Stimulated activated CD8-positive, alpha-beta memory T cell treated with anti-CD3 and anti-CD28 coated beads, Interleukin-12 subunit alpha, Interleukin-12 subunit beta, amount 100 ng/mL, for 24 hours (primary cell): ENCODE data around the gene HDHD5.

Experiments used
- DNase-seq: peaks from one replicate; pipeline ENCODE4 v3.0.0-alpha.2; 2020; ENCODE audit errors: extremely low read depth

Gene HDHD5

DNA sequence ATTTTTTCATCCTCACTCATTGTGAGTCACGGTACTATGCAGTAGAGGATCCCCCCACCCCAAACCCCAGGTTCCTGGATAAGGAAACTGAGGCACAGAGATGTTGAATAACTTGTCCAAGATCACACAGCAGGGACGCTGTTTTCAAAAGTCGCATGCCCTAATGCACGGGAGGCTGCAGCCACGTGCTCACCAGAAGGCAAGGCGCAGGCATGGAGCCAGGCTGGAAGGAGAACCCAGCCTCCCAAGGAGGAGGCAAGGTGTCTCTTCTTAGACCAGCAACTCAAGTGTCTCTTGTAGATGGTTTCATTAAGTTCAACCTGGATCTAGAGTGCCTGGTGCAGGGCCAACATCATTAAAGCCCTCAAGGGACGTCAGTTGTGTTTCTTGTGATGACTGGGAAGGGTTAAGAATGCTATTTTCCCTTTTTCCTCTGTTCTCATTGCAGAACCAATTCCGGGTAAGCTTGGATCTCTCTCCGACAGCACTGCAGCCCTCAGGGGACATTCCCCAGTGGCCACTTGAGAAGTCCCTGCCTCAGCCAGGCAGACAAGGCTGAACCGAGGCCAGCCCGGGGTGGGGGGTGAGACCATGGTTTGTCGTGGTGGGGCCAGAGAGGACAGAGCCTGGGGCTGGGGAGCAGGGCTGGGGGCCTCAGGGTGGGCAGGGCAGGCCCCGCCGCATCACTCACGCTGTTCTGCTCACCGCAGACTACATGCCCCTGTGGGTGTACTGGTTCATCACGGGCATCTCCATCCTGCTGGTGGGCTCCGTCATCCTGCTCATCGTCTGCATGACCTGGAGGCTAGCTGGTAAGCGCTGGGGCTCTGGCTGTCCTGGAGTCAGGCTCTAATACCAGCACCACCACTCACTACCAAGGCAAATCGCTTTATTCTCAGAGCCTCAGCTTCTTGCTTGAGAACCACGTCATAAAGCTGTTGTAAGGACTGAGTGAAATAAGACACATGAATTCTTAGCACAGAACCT is 53.6 kb downstream of the HDHD5 start:
- no peak for DNase-seq

DNA sequence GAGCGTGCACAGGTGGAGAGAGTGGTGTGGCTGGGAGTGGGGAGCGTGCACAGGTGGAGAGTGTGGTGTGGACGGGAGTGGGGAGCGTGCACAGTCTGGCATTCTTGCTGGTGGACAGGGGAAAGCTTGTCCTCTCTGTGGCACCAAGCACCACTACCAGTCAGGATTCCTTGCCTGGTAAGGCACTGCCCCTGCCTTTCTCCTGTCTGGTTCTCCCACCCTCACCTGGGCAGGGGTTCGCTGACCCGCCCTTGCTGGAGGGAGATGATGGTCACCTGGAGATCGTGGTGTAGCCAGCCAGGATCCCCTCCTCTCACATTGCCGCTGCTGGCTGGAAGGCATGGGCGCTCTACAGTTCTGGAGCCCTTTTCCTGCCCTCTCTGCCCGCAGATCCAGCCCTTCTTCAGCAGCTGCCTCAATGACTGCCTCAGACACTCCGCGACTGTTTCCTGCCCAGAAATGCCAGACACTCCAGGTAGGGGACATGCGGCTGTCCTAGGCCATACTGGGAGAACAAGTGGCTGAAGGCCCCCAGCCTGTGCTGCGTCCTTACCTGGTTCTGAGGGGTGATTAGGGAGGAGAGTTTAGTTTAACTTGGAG is 54.6 kb downstream of the HDHD5 start:
- no peak for DNase-seq

DNA sequence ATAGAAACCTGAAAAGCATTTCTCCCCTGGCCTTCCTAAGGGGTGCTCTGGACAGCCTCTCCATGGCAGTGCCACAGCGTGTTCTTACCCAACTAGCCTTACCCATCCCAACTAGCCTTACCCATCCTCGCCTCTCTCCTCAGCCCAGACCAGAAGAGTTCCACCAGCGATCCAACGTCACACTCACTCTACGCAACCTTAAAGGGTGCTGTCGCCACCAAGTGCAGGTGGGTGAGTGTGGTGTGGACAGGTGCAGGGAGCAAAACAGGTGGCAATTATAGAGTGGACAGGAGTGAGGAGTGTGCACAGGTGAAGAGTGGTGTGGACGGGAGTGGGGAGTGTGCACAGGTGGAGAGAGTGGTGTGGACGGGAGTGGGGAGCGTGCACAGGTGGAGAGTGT is 55.7 kb downstream of the HDHD5 start:
- DNase-seq, result no peak

DNA sequence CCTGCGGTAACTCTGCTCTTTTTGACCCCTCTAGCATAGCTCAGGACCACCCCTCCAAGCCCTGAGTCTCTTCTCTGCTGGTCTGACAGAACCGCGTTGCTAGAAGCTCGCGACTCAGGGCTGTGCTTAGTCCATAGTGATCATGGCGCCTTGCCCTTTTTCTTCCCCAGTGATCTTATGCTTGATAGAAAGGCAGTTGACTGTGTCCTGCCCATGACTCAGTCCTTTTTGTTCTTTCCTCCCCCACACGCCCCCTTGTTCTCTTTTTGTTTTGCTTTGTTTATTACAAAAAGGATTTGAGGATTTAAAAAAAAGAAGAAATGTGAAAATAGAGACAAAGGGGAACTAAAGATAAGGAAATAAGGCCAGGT is 56.8 kb downstream of the HDHD5 start:
- DNase-seq, result no peak

DNA sequence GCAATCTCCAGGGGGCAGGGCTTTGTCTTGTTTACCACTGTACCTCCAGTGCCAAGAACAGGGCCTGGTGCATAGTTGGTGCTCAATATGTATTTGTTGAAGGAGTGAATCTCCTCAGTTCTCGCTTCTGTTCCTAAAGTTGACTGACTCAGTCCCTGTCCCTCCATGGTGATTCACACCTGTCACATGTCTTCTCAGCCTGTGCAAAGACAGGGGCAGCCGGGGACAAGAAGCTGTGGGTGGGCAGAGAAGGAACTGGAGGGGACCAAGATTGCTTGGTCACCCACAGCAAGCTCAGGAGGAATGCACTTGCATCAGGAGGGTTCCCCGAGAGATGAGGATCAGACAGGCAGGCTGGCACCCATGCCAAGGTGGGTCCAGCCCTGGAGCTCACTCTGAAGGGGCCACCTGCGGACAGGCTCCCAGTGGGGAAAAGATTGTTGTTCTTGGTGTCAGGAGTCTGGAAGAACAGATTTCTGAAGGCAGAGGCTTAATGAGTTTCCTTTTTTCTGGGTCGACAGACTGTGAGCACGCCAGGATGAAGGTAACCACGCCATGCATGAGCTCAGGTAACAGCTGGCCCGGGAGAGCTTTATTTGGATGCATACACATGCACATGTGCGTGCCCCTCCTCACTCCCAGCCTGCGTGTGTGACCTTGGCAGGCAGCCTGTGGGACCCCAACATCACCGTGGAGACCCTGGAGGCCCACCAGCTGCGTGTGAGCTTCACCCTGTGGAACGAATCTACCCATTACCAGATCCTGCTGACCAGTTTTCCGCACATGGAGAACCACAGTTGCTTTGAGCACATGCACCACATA is 57.4 kb downstream of the HDHD5 start:
- no peak for DNase-seq

DNA sequence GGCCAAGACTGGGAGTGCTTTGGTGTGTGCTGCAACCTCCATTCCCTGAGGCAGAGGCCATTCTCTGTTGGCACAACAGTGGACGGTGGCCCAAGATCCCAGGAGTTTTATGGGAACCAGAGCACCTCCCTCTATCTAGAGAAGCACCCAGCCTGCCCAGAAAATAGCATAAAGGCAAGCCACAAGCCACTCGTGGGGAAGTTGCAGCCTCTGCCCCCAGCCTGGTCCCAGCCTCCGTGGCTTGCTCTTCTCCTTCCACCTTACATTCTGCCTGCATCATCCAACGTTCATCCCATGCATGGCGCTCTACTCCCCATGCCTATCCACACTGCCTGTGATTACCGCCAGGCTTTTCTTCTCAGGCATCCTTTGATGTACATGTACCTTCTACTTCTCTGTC is 58.5 kb downstream of the HDHD5 start:
- DNase-seq, result no peak

DNA sequence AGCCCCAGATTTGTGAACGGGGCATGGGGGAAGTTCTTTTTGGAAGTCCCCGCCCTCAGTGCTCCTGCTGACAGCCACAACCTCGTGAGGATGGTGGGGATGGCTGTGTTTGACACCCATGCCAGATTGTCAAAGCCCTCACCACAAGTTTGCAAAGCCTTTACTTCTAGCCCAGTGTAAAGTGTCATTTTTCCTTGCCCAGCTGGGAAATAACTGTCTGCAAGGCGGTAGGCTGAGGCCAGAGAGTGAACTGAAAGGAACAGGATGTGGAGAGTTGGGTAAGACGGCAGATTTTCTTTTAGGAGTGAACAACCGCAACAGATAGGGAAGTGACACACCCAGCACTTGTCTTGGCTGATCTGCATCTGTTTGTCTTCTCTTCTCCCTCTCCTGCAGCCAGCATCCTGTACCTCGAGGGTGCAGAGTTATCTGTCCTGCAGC is 60.7 kb downstream of the HDHD5 start:
- no peak for DNase-seq

DNA sequence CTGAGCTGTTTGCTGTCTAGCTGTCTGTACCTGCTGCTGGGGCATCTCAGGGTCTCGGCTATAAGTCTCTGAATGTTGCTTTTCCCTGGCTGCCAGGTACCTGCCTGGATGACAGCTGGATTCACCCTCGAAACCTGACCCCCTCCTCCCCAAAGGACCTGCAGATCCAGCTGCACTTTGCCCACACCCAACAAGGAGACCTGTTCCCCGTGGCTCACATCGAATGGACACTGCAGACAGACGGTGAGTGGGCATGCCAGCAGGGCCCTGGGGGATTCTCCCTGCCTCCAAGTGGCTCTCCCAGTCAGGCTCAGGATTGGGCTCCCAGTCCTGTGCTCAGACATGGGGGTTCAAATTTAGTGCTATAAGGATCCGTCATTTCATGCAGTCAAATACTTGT is 61.4 kb downstream of the HDHD5 start:
- no peak for DNase-seq

DNA sequence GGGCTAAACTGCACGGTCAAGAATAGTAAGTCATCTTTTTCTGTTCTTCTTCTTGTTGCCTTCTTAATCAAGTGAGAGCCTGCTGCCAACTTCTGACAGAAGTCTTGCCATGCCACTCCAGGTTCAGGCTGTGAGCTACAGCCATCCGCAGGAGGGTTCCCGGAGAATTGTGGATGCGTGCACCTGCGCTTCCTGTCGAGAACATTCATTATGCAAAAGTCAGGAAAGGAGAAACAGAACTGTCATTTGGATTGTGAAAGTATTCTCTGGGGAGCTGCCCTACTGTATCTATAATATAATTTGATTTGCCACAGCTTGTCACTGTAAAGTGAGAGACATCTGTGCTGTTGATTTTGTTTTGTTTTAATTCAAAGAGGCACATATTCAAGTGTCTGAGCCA is 62.0 kb downstream of the HDHD5 start:
- DNase-seq, result no peak

DNA sequence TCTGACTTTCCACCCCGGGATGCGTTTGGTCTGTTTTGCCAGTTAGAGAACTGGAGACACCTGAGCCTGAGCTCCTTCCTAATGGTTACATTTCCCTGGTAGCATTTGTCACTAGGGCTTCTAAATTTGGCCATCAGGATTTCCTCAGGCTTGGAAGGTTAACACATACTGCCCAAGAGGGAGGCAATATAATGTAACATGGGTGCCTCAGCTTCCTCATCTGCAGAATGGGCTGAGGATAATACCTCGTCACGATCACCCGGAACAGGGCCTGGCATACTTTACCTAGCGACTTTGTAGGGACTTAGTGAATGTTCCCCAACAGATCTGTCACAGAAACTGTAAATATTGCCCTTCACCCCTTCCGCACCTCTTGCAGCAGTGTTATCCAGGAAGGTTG is 63.0 kb downstream of the HDHD5 start:
- DNase-seq, result no peak

DNA sequence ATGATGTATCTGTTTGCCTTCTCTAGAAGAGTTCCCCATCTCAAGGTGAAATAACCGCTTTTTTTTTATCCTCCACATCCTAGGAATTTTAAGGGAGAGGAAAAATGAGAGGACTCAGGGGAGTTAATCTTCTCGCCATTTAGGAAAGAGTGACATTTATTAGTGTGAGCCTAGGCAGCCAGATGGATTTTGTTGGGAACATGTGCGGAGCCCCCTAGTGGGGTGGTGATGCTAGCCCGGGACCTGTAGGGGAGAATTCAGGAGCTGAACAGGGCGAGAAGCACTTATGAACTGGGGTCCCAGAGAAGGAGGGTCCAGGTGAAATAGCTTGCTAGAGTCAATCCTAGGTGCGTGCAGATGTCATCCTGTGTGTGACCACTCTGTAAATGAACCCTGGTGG is 63.5 kb downstream of the HDHD5 start:
- DNase-seq, result no peak

DNA sequence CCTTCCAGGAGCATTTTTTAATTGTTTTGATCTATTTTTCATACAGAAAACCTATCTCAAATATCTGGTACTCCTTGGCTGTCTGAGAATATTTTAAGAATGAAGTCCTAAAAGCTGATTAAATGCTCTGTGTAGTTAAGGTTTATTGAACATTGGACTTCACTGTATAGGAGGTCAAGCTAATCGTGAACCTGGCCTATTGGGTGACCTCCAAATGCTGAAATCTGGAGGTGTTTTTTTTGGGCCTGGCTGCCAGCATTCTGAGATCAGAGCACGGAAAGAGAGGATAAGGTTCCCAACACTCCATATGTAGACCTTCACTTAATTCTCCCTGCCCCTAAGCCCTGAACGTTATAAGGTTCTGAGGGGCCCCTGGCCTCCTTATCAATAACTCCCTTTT is 66.0 kb downstream of the HDHD5 start:
- DNase-seq, result no peak

DNA sequence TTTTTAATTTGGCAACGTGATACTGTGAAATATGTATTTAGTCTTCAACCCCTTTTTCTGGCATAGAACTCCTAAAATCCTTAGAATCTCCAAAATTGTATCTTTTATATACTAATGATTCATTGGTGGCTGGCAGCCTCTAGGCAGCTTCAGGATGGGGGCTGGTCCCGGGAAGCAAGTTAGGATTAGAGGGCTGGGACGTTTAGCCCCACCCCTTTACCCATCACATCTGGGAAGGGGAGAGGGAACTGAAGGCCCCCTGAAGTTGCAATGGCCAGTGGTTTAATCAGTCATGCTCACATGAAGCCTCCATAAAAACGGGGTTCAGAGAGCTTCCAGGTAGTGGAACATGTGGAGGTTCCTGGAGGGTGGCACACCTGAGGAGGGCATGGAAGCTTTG is 67.2 kb downstream of the HDHD5 start:
- DNase-seq, result no peak

DNA sequence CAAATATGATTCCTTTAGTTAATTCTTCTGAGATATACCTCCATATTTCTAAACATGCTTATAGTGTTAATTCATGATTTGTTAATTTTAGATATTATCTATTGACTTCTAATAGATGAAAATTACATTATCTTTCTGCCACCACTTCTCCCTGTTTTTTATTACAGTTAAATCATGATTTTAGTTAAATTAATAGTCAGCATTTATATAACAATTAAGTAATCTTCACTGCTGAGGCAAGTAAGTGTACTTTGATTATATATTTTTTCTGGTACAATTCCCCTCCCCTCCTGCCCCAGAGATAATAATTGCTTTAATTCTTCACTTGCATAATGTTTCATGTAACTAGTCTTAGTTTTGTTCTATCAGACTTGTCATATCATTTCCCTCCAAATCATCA is 68.5 kb downstream of the HDHD5 start:
- DNase-seq, result no peak
